HEK293T (cell line): ENCODE results near the gene AAK1.

ENCODE experiments used
- ARNT ChIP-seq: fragments of 450-650 bp; IDR thresholded peaks from 2 replicates; pipeline ENCODE4 v1.6.1; 2017; ENCODE audit warnings: mild to moderate bottlenecking
- BHLHE40 ChIP-seq: fragments of 450-650 bp; IDR thresholded peaks from 2 replicates; pipeline ENCODE4 v1.6.1; 2016; ENCODE audit warnings: mild to moderate bottlenecking, moderate library complexity, borderline replicate concordance
- ELF4 ChIP-seq: fragments of 450-650 bp; IDR thresholded peaks from 2 replicates; pipeline ENCODE4 v1.6.1; 2017; ENCODE audit warnings: antibody characterized with exemption
- FOXA1 ChIP-seq: fragments of 450-650 bp; IDR thresholded peaks from 2 replicates; pipeline ENCODE4 v1.6.1; 2016; ENCODE audit warnings: mild to moderate bottlenecking
- FOXK2 ChIP-seq: fragments of 450-650 bp; IDR thresholded peaks from 2 replicates; pipeline ENCODE4 v1.6.1; 2016; ENCODE audit warnings: mild to moderate bottlenecking
- FOXM1 ChIP-seq: fragments of 450-650 bp; IDR thresholded peaks from 2 replicates; pipeline ENCODE4 v1.6.1; 2017; ENCODE audit warnings: mild to moderate bottlenecking, borderline replicate concordance
- HDGF ChIP-seq: fragments of 450-650 bp; IDR thresholded peaks from 2 replicates; pipeline ENCODE4 v1.6.1; 2017; ENCODE audit warnings: antibody characterized with exemption, borderline replicate concordance
- L3MBTL2 ChIP-seq: fragments of 450-650 bp; conservative IDR thresholded peaks from 2 replicates; pipeline ENCODE4 v1.6.1; 2016; ENCODE audit warnings: mild to moderate bottlenecking
- LEF1 ChIP-seq: fragments of 450-650 bp; IDR thresholded peaks from 2 replicates; pipeline ENCODE4 v1.6.1; 2017; ENCODE audit warnings: mild to moderate bottlenecking, borderline replicate concordance
- NFRKB ChIP-seq: fragments of 450-650 bp; IDR thresholded peaks from 2 replicates; pipeline ENCODE4 v1.6.1; 2016; ENCODE audit warnings: mild to moderate bottlenecking, moderate library complexity
- PKNOX1 ChIP-seq: fragments of 450-650 bp; IDR thresholded peaks from 2 replicates; pipeline ENCODE4 v1.6.1; 2016
- SP1 ChIP-seq: fragments of 450-650 bp; IDR thresholded peaks from 2 replicates; pipeline ENCODE4 v1.6.1; 2017
- SUZ12 ChIP-seq: fragments of 450-650 bp; IDR thresholded peaks from 2 replicates; pipeline ENCODE4 v1.6.1; 2016; ENCODE audit warnings: mild to moderate bottlenecking
- ZNF384 ChIP-seq: fragments of 450-650 bp; IDR thresholded peaks from 2 replicates; pipeline ENCODE4 v1.6.1; 2016

- TF ChIP-seq BHLHE40 (no peak), ZNF384 (no peak), SUZ12 (no peak), SP1 (no peak), FOXM1 (no peak), L3MBTL2 (no peak), FOXA1 (no peak), FOXK2 (no peak), ELF4 (no peak), NFRKB (no peak), ARNT (no peak), HDGF (no peak), LEF1 (no peak), PKNOX1 (no peak)
Observed at GRCh38 chr2:69493268-69493667, 150.3 kb downstream of the AAK1 start.
